Ramos (cell line): ENCODE data around the gene AAGAB.

Experiments used
- in situ Hi-C: fragments of 300-500 bp; cut with MboI; formaldehyde crosslinking; loops from one replicate; pipeline ENCODE4 v1.14.3; 2022; ENCODE audit warnings: low sequenced_read_pairs; ENCODE audit not compliant: unreplicated experiment

Gene AAGAB

GRCh38 chr15:67176195-67176971, 78.1 kb downstream of the AAGAB start:
- in situ Hi-C loops: no loop called here

- in situ Hi-C loops: no loop called here
Observed at GRCh38 chr15:67175643-67176071, 78.8 kb downstream of the AAGAB start.

- in situ Hi-C loops: no loop called here
Observed at GRCh38 chr15:67174864-67175573, 79.4 kb downstream of the AAGAB start.

- in situ Hi-C loops: no loop called here
Observed at GRCh38 chr15:67174446-67174845, 80.0 kb downstream of the AAGAB start.

GRCh38 chr15:67173786-67174185, 80.7 kb downstream of the AAGAB start:
- in situ Hi-C loops: no loop called here

GRCh38 chr15:67173005-67173404, 81.5 kb downstream of the AAGAB start:
- in situ Hi-C loops: no loop called here

- in situ Hi-C loops: no loop called here
Observed at GRCh38 chr15:67172172-67172571, 82.3 kb downstream of the AAGAB start.

GRCh38 chr15:67171471-67171870, 83.0 kb downstream of the AAGAB start:
- in situ Hi-C loops: no loop called here

- in situ Hi-C loops: no loop called here
Observed at GRCh38 chr15:67170143-67170925, 84.1 kb downstream of the AAGAB start.

- in situ Hi-C loops: no loop called here
Observed at GRCh38 chr15:67168694-67169093, 85.8 kb downstream of the AAGAB start.

- in situ Hi-C loops: no loop called here
Observed at GRCh38 chr15:67167091-67167490, 87.4 kb downstream of the AAGAB start.

GRCh38 chr15:67166280-67167009, 88.0 kb downstream of the AAGAB start:
- in situ Hi-C loops: no loop called here

GRCh38 chr15:67165254-67166253, 88.9 kb downstream of the AAGAB start:
- in situ Hi-C loops: no loop called here

GRCh38 chr15:67164811-67165253, 89.6 kb downstream of the AAGAB start:
- in situ Hi-C loops: no loop called here

- in situ Hi-C loops: no loop called here
Observed at GRCh38 chr15:67164401-67164791, 90.1 kb downstream of the AAGAB start.

GRCh38 chr15:67163180-67163579, 91.3 kb downstream of the AAGAB start:
- in situ Hi-C loops: no loop called here

- in situ Hi-C loops: no loop called here
Observed at GRCh38 chr15:67161881-67162280, 92.6 kb downstream of the AAGAB start.

GRCh38 chr15:67161412-67161811, 93.0 kb downstream of the AAGAB start:
- in situ Hi-C loops: no loop called here

- in situ Hi-C loops: no loop called here
Observed at GRCh38 chr15:67158367-67158766, 96.1 kb downstream of the AAGAB start.
